HTR-8/SVneo (cell line): Measurements from ENCODE around the gene PPP2R5D.

Source experiments
- DNase-seq: peaks from one replicate; pipeline ENCODE4 v3.0.0; 2011; ENCODE audit warnings: low spot score, mixed read lengths; ENCODE audit not compliant: insufficient read length
- FAIRE-seq: peaks from 2 replicates; lab custom pipeline; 2011; peaks lifted over from hg19 to GRCh38; lab: Jason Lieb, UNC

PPP2R5D gene

DNA sequence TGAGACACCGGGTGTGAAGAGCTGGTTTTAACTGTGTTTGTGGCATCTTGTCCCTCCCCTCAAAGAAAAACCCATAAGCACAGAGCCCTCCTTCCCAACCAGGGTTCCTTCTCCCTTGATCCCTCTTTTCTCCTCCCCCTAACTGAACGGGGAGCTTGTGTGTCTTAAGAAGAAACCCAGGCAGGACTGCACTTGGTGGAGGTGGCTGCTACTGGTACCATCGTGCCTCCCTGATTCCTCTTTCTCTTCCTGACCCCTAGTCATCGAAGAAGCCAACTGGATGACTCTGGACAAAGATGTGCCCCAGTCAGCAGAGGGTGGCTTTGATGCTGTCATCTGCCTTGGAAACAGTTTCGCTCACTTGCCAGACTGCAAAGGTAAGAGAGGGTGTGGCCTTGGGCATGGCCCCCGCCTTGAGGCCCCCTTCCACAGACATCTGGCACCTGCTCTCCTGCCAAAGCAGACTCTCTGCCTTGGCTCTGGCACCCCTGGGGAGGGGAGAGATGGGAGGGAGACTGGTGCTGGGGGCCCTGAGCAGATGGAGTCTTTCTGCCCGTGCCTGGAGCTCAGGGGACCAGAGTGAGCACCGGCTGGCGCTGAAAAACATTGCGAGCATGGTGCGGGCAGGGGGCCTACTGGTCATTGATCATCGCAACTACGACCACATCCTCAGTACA is 21.7 kb upstream of the PPP2R5D start:
- no peak for FAIRE-seq
- no peak for DNase-seq

DNA sequence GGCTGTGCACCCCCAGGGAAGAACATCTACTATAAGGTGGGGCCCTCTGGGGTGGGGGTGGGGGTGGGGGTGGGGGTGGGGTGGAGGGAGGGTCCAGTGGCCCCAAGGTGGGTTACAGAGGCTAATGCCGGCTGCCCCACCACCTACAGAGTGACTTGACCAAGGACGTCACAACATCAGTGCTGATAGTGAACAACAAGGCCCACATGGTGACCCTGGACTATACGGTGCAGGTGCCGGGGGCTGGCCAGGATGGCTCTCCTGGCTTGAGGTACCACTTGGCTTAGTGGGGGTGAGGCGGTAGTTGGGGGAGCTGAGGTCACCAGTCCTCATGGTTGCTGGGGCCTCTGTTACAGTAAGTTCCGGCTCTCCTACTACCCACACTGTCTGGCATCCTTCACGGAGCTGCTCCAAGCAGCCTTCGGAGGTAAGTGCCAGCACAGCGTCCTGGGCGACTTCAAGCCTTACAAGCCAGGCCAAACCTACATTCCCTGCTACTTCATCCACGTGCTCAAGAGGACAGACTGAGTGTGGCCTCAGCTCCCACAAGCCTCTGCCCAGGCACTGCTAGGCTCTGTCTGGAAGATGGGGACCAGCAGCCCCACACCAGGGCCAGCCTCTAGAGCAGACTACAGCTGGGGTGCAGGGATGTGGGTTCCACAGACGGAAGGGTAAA is 21.1 kb upstream of the PPP2R5D start:
- no peak for DNase-seq
- FAIRE-seq = no peak

DNA sequence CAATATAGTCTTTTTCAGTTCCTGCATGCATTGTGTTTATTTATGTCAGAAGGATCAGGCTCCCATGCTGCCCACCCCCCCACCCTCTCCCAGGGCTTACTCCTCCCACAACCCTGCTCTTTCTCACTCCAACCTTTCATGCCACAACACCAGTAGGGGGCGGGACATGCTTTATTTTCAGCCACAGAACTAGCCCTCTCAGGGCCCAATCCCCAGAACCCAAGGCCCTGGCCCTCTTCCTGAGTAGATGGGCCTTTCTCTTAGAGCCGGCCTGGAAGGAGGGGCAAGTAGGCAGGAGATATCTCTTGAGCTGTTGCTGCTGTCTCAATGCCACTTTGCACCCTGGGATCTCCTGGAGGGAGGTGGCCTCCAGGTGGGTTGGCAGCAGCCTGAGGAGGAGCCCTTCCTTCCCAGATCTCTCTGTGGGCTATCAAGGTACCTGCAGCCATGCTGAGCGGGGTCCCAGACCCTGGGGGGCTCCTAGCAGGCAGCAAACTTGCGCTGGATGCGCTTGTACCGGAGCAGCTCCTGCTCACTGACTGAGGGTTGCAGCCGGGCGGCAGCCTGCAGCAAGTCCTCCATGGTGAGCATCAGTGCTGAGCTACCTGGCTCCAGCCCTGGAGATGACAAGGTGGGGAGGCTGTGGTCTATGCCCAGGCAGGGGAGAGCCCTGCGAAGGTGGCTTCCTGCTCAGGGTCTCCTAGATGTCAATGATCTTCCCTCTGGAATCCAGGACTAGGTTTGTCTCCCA is 20.3 kb upstream of the PPP2R5D start:
- DNase-seq = peak; percentile 40

DNA sequence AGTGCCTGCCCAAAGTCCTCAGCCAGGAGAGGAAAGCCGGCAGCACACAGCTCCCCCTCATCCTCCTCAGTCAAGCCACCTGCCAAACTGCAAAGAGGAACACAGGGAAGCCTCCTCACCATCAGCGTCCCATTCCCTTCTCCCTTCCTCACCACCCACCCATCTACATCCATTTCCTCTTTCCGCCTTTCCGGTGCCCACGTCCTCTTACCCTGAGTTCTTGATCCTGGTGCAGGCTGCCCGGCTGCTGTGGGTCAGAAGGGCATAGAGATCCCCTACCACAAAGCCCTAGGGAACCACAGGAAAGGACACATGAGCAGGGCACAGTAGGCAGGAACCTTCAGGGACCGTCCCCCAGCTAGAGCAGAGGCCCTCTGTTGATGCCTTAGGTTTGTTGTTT is 17.8 kb upstream of the PPP2R5D start:
- FAIRE-seq (no peak), DNase-seq (no peak)

More for the DNA sequence above, 20.3 kb upstream of the PPP2R5D start:
- FAIRE-seq = no peak

DNA sequence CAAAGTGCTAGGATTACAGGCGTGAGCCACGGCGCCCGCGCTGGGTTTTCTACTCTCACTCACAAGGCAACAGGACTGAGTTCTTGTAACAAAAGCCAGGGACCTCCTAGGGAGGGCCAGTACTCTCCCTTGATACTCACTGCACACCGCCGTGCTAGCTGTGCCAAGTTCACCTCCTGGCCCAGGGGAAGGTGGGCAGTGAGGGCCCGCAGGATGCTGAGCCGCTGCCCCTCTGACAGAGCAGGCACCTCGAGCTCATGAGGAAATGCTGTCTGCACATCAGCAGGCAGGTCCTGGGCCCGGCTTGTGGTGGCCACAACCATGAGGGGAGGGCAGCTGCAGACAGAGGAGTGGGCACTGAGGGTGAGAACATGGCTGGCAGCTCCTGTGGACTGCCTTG is 17.1 kb upstream of the PPP2R5D start:
- DNase-seq (no peak), FAIRE-seq (peak; percentile 58)

DNA sequence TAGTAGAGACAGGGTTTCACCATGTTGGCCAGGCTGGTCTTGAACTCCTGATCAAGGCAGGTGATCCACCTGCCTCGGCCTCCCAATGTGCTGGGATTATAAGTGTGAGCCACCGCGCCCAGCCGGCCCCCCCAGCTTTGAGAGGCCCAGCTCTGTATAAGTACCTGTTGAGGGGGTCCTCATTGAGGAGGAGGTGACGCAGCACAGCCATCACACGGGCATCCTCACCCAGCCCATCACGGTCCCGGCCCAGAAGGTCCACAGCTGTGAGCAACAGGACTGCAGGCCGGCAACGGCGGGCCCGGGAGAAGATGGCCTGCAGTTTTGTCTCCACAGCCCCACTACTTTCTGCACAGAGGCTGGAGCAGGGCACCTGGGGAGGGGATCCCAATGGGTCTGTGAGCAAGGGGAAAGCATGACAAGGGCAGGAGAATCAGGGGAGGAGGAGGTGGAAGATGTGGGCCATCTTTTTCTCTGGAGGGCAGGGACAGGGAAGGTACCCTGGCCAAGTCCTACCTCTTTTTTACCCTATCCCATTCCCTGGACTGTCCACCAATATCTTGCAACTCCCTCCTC is 16.2 kb upstream of the PPP2R5D start:
- DNase-seq (no peak), FAIRE-seq (no peak)

DNA sequence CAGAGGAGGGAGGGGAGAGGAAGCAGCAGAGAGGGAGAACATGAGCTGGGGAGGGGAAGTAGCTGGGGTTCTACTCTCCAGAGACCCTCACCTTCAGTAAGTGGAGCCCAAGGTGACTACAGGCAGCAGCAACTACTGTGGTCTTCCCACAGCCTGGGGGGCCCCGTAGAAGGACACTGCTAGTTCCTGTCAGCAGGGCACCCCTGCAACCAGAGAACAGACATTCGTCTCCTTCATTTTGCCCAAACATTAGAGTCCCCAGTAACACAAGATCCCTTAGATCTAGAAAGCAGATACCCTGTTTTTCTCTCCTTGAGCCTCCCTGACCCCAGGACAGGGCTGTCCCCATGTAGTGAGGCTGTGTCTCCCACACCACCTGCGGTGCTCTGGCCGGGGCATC is 15.6 kb upstream of the PPP2R5D start:
- DNase-seq (no peak), FAIRE-seq (no peak)

DNA sequence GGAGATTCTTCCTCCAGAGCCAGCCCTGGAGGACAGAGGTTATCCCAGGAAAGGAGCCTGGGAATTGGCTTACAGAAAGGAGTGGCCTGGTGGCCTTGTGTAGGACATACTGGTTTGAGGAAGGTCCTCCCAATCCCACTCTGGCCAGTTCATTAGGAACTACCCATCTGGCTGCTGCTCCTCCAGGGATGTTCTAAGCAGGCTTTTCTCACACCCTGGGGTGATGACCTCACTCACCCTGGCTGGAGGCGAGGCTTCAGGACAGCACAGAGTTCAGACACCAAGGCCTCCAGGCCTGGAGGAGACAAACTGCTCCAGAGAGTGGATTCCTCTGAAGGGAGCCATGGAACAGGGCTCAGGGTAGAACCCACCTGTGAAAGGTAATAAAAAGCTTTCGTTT is 14.9 kb upstream of the PPP2R5D start:
- FAIRE-seq (no peak), DNase-seq (no peak)

DNA sequence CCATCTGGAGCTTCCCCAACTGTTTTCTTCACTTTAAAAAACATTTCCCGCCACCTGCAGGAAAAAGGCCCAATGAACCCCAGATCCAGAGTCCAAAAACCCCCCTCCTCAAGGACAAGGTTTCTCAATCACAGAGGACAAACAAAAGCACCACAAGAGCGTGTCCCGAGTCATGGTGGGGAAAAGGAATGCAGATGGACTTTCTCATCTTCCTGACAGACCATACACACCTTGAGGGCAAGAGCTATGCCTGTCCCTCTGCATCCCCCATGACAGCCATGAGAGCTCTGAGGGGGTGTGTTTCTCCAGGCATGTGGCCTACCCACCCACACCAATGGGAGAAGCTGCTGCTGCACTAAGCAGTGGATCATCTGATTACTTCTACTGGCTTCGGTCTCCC is 14.4 kb upstream of the PPP2R5D start:
- FAIRE-seq = peak; percentile 4
- no peak for DNase-seq

DNA sequence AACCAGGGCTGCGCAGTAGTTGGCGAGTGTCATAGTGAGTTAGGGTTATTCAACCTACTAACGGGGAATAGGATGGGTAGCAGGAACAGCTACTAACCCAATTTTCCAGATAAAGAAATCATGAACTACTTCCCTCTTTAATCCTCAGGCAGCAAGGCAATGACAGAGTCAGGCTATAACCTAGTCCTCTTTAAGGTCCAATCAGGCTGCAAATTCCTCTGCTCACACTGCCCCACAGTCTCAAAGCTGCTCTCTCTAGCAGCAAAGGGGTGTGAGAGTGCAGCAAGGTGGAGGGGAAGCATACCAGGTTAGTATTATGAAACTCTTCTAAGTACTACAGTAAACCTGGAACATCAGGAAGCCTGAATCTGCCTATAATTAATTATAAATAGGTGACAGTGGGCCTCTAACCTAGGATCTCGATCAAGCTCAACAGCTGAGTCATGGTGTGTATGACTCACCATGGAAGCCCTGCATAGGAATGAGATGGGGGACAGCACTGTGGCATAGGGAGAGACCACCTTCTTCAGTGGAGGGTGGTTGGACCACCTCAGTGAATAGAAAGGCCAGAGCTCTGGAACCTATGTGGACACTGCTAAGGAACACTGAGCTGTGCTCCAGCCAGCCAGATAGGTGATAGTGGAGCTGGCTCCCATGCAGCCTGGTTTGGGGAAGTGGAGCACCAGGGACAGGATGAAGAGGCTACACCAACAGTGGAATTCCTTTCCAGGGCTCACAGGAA is 13.3 kb upstream of the PPP2R5D start:
- DNase-seq (no peak), FAIRE-seq (no peak)

DNA sequence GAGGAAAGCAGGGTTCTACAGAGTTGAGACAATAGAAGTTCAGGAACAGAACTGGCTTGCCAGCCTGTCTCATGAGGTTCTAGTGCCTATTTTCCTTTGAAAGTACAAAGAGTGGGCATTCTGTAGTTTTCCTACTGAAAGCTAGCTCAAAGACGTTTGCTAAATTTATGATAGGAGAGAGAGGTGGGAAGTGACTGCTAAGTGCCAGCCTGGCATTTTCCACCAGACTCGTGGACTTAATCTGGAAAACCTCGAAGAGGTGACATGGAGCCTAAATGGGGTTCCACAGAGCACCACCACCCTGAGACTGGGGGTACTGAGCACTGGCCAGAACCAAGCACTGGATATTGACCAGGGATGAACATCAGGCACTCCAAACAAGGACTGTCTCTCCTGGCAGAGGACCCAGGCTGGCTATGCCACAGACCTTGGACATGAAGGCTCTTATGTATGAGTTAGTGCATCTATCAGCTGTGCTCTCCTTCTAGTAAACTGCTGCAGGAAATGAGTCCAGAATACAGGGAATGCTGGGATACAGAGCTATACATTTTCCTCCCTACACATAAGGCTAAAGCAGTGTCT is 12.5 kb upstream of the PPP2R5D start:
- no peak for DNase-seq
- no peak for FAIRE-seq

DNA sequence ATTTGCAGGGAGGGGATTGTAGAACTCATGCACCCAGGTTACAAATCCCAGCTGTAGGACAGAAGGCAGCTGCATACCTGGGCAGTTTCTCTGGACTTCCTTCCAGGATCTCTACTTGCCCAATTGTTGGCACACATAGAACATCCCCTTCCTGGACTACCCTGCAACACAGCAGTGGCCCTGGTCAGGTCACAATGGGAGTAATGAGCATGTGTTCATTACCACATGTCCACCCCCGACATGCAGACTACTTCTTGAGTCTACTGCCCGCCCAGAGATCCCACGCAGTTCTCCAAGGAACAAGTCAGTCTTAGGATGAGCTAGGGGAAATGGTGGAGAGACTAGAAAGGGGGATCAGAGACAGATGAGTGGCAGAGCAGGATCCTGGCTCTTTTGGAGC is 10.4 kb upstream of the PPP2R5D start:
- FAIRE-seq (no peak), DNase-seq (no peak)

DNA sequence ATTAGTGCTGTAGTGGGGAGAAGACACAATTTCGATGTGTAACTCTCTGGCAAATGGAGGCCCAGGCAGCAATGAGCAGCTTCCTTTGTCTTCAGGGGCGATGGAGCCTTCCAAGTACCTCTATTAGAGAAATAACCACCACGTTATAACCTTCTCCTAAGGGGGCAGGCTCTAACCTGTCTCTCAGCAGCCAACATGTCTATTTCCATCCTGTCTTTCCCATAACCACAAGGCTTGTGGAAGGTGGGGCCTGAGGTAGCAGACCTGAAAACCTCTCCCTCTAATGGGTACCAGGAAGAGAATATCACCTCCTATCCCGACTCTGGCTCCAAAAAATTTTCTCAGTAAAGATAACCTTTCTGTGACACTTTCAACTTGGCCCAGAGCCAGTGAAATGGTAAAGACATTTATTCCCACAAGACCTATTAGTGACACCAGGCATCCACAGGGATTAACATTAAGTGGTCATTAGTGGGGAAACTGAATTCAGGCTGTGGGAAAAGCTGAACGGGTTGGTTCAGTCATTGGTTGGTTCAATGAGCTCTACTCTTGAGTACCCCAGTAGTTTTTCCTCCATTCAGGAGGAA is 9.4 kb upstream of the PPP2R5D start:
- FAIRE-seq = no peak
- DNase-seq = no peak

DNA sequence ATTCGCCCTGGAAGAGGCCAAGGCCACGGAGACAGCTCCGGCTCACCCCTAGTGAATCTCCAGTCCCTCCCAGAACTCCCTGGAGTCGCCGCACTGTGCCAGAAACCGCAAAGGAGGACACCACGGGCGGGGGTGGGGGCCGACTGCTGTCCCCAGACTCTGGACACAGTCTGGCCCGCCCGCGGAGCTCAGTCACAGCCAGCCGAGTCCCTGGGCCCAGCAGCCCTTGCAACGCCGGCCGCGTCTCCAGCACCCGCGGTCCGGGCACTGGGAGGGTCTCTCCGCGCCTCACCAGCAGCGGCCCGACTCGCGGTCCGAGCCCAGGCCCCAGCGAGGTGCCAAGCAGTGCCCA is 5.9 kb upstream of the PPP2R5D start:
- FAIRE-seq = no peak
- no peak for DNase-seq

DNA sequence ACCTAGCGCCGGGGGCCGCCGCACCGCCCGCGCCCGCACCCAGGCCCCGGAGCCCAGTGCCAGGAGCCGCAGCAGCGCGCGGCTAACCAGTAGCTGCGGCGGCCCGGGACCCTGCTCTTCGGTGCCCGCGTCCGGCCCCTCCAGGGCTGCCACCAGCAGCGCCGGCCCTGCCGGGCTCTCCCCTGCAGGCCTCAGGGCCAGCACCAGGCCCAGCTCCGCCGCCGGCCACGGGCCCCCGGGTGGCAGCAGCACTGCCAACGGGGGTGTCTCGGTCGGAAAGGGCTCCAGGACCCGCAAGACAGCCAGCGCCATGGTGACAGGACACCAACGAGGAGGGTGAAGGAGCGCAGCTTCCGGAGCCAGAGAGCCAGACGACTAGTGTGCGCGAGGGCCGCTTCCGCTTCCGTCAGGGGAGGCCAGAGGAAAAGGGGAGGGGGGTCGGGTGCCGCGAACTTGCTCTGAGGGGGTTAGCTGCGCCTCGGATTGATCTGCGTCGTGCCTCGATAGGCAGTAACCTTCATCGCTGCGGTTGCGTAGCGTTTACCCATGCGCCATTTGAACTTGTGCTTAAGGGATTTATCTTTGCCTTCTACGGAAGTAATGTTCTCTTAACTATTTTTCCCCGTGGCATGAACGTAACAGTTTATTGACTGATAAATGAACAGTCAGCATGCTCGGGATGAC is 5.4 kb upstream of the PPP2R5D start, which contains the start of gene PEX6:
TSS of gene PEX6 (minus strand) at position 343 of the 684 bp plus-strand sequence. CDS start at position 312, 31 bp downstream.
- FAIRE-seq = peak; percentile 89
- DNase-seq = peak; percentile 95

DNA sequence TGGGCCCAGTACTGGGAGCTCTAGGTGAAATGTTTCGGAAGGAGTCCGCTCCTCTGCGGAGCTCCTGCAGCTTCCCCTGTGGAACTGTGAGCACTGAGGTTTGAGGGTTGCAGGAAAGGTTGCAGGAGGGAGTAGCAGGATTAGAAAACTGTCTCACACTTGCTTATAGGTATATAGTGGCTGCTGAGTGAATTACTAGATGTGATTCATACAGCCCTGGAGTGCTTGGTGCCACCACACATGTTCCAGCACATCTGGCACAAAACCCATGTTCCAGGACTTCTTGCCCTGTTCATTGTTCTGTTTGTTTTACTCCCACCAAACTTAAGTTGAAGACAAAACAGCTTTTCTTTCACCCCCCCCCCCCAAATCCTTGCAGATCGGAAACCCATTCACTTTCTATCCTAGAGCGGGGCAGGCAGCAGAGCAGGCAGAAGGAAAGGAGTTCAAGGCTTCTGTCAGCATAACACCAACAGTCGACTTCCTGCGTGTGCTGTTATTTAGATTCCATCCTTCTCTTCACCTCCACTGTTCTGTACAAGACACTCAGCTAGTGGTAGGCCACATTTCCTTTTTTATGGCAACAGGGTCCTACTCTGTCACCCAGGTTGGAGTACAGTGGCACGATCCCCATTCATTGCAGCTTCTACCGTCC is 4.7 kb upstream of the PPP2R5D start:
- no peak for FAIRE-seq
- DNase-seq = peak; percentile 32

DNA sequence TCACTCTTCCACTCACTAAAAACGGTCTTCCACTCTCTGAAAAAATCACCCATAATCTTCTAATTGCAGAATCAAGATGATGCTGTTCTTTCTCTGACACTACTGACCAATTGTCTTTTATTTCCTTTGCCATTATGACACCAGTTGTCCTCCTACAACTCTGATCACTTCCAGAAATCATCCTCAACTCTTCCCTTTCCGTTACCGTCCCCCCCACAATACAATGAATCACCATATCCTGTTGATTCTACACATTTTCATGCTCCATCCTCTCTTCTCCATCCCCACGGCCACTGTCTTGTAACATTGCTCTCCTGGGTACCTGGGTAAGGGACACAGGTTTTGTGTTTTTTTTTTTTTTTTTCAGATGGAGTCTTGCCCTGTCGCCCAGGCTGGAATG is 2.5 kb upstream of the PPP2R5D start:
- DNase-seq = no peak
- no peak for FAIRE-seq

DNA sequence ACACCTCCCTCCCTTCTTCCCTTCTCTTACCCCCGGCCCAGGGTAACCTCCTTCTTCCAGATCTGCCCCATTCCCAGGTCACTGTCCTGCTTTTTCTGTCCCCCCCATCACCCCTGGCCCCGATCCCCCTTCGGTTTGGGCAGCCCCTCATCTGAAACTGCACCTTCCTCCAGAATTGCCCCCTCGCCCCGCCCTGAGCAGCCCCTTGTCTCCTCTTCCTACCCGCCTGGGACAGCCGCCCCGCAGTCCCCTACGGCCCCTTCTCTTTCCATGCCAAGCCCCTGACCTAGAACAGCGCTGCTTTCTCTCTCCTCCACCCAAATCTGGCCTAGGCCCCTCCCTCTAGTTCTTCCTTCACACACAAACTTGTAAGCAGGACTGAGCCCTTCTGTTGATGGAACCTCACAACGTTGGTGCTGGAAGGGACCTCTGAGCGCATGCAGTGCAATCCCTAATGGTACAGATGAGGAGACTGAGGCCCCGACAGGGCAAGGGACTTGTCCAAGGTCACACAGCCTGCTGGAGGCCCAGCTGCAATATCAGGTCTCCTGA is 630 bp downstream of the PPP2R5D start:
- DNase-seq (no peak), FAIRE-seq (peak; percentile 9)
